NT2/D1 (cell line): ENCODE measurements around the gene ZNF644.

Experiments used
- DNase-seq: peaks from one replicate; pipeline ENCODE4 v3.0.0-alpha.2; 2011; ENCODE audit warnings: low read depth, low spot score
- H3K27me3 ChIP-seq: 2 replicates; pipeline ENCODE4 v1.6.0; 2011; ENCODE audit warnings: mild to moderate bottlenecking; ENCODE audit not compliant: insufficient read length, insufficient read depth
- H3K36me3 ChIP-seq: 2 replicates; pipeline ENCODE4 v1.6.1; 2011; ENCODE audit warnings: mild to moderate bottlenecking, low read length, mixed read lengths; ENCODE audit not compliant: insufficient read depth, insufficient read length
- H3K4me1 ChIP-seq: 2 replicates; pipeline ENCODE4 v1.5.1; 2011; ENCODE audit not compliant: insufficient read depth, insufficient read length
- H3K4me3 ChIP-seq: 2 replicates; pipeline ENCODE4 v1.5.1; 2011; ENCODE audit warnings: low read depth; ENCODE audit not compliant: insufficient read length
- H3K9ac ChIP-seq: 2 replicates; pipeline ENCODE4 v1.6.0; 2011; ENCODE audit warnings: low read depth; ENCODE audit not compliant: insufficient read length
- H3K9me3 ChIP-seq: 2 replicates; pipeline ENCODE4 v1.5.1; 2011; ENCODE audit warnings: mild to moderate bottlenecking, low read length; ENCODE audit not compliant: insufficient read depth
- SUZ12 ChIP-seq: IDR thresholded peaks from 2 replicates; pipeline ENCODE4 v1.6.1; 2011; ENCODE audit not compliant: insufficient read length, insufficient read depth; ENCODE audit errors: extremely low read depth
- YY1 ChIP-seq: IDR thresholded peaks from 2 replicates; pipeline ENCODE4 v1.6.1; 2011; ENCODE audit not compliant: insufficient read length, insufficient read depth
- ZNF274 ChIP-seq: IDR thresholded peaks from 2 replicates; pipeline ENCODE4 v1.6.1; 2011; ENCODE audit warnings: mild to moderate bottlenecking, low read depth, low read length

The ZNF644 gene

DNA sequence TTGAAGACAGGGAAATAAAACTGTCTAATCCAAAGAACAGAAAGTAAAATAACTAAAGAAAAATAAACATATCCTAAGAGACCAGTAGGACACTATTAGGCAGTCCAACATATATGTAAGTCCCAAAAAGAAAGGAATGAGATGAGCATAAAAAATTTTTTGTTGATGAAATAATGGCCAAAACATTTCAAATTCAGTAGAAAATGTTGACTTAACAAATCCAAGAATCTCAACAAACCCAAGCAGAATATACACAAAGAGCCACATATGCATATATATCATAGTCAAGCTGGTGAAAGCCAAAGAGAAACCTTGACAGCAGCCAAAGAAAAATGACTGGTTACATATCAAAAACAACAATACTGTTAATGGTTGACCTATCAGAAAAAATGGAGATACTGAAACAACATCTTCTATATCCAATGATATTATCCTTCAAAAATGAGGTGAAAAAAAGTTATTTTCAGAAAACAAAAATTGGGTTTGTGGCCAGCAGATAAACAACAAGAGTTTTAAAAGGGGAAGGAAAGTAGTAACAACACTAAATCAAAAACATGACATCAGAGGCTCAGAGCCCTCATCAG lies 26.4 kb downstream of the ZNF644 start:
- H3K9ac ChIP-seq = no peak overlapping the region
- TF ChIP-seq ZNF274 (no peak), SUZ12 (no peak), YY1 (no peak)
- no peak for DNase-seq
- H3K36me3 ChIP-seq = peaks cover 16% of the 10 kb centered on the region
- no peaks in the 10 kb centered on the region for H3K4me1 ChIP-seq
- peaks cover 23% of the 10 kb centered on the region for H3K9me3 ChIP-seq
- no peak overlapping the region for H3K4me3 ChIP-seq
- H3K27me3 ChIP-seq = no peaks in the 10 kb centered on the region

DNA sequence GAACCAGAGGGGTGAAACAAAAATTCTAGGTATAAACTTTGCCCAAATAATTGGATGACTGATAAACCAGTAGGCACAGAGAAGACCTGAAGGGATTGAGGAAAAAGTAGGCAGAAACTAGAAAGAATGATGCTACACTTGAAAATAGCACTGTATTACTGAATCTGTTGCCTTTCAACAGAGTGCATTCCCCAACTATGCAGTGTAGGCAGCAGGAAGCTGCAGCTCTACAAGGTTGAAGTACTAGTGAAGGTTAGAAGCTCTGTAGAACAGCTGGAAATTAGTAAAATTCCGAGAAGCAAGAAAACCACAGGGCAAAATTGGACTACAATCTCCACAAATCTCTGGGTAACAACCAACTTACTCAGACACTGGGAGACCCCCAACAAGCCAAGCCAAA lies 27.4 kb downstream of the ZNF644 start:
- TF ChIP-seq YY1 (no peak), ZNF274 (no peak), SUZ12 (no peak)
- peaks cover 28% of the 10 kb centered on the region for H3K9me3 ChIP-seq
- H3K4me3 ChIP-seq = no peak overlapping the region
- peaks cover 19% of the 10 kb centered on the region for H3K36me3 ChIP-seq
- DNase-seq = no peak
- H3K4me1 ChIP-seq = no peaks in the 10 kb centered on the region
- H3K27me3 ChIP-seq = no peaks in the 10 kb centered on the region
- no peak overlapping the region for H3K9ac ChIP-seq

DNA sequence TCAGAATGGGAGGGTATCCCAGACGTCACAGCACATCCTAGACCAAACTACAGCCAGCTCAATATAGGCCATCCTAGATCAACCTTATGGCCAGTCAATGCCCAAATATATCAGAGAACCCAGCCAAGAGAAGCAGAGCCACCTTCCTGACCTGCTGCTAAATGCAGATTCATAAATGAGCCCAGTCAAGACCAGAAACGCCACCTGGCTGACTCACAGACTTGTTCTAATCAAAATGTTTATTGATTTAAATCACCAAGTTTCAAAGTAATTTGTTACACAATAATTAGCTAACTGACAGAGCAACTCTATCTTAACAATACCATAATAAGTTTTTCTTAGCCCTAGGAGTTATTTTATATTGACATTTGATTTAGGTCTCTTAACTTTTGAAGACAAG lies 28.6 kb downstream of the ZNF644 start:
- Histone ChIP-seq H3K9ac (no peak overlapping the region), H3K27me3 (no peaks in the 10 kb centered on the region), H3K9me3 (peaks cover 39% of the 10 kb centered on the region), H3K4me3 (no peak overlapping the region), H3K4me1 (no peaks in the 10 kb centered on the region), H3K36me3 (peaks cover 22% of the 10 kb centered on the region)
- DNase-seq = no peak
- TF ChIP-seq ZNF274 = no peak

DNA sequence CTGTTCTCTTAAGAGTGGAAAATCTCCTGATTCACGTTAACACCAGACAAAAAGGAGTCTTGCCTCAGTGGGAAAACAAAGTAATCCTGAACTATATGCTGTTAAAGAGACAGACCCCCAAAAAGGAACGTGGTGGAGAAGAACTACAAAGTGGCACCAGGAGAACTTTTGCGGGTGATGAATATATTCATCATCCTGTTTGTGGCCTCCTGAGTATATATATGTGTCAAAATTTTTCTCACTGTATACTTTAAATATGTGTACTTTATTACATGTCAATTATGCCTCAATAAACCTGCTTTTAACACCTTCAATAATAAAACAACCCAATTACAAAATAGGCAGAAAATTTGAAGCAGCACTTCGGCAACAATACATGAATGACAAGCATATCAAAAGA lies 31.1 kb downstream of the ZNF644 start:
- H3K9me3 ChIP-seq = peaks cover 26% of the 10 kb centered on the region
- H3K27me3 ChIP-seq = no peaks in the 10 kb centered on the region
- no peak overlapping the region for H3K4me3 ChIP-seq
- no peak overlapping the region for H3K9ac ChIP-seq
- TF ChIP-seq YY1 = no peak
- TF ChIP-seq ZNF274 = no peak
- TF ChIP-seq SUZ12 = no peak
- H3K4me1 ChIP-seq = no peaks in the 10 kb centered on the region
- H3K36me3 ChIP-seq = peaks cover 22% of the 10 kb centered on the region
- DNase-seq = no peak

DNA sequence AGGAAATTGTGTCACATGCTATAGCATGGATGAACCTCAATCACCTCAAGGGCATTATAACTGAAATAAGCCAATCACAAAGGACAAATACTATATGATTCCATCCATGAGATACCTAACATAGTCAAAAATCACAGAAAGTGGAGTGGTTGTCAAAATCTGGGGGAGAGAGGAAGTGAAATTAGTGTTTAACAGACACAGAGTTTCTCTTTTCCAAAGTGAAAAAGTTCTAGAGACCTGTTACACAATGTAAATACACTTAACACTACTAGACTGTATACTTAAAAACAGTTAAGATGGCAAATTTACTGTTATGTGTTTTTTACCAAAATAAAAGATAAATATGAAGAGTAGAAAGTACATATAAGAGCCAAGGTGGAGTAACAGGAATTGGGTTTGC lies 31.8 kb downstream of the ZNF644 start:
- no peak overlapping the region for H3K9ac ChIP-seq
- H3K4me3 ChIP-seq = no peak overlapping the region
- H3K4me1 ChIP-seq = no peaks in the 10 kb centered on the region
- H3K27me3 ChIP-seq = no peaks in the 10 kb centered on the region
- H3K9me3 ChIP-seq = peaks cover 26% of the 10 kb centered on the region
- TF ChIP-seq ZNF274 = no peak
- DNase-seq = no peak
- peaks cover 22% of the 10 kb centered on the region for H3K36me3 ChIP-seq

DNA sequence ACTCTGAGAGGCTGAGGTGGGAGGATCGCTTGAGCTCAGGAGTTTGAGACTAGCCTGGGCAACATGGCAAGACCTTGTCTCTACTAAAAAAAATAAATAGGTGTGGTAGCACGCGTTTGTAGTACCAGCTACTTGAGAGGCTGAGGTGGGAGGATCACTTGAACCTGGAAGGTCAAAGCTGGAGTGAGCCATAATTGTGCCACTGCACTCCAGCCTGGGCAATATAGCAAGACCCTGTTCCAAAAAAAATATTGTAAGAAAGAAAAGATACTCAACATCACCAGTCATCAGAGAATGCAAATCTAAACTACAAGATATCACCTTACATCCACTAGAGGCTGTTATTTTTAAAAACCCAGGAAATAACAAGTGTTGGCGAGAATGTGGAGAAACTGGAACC lies 32.5 kb downstream of the ZNF644 start:
- no peak for DNase-seq
- Histone ChIP-seq H3K4me3 (no peak overlapping the region), H3K9me3 (peaks cover 26% of the 10 kb centered on the region), H3K4me1 (no peaks in the 10 kb centered on the region), H3K27me3 (no peaks in the 10 kb centered on the region), H3K9ac (no peak overlapping the region), H3K36me3 (peaks cover 22% of the 10 kb centered on the region)
- TF ChIP-seq ZNF274 (no peak), YY1 (no peak), SUZ12 (no peak)

DNA sequence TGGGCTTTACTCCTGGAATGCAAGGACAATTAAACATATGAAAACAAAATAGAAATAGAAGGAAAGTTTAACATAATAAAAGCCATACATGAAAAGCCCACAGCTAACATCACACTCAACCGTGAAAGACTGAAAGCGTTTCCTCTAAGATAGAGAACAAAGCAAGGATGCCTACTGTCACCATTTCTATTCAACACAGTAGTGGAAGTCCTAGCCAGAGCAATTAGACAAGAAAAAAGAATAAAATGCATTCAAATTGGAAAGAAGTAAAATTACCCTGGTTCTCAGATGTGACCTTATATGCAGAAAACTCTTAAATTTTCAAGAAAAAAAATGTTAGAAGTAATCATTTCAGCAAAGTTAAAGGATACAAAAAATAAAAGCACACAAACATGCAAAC lies 34.0 kb downstream of the ZNF644 start:
- Histone ChIP-seq H3K9me3 (peaks cover 26% of the 10 kb centered on the region), H3K4me3 (no peak overlapping the region), H3K4me1 (no peaks in the 10 kb centered on the region), H3K9ac (no peak overlapping the region), H3K27me3 (no peaks in the 10 kb centered on the region), H3K36me3 (peaks cover 27% of the 10 kb centered on the region)
- no peak for DNase-seq
- TF ChIP-seq ZNF274 (no peak), SUZ12 (no peak), YY1 (no peak)

DNA sequence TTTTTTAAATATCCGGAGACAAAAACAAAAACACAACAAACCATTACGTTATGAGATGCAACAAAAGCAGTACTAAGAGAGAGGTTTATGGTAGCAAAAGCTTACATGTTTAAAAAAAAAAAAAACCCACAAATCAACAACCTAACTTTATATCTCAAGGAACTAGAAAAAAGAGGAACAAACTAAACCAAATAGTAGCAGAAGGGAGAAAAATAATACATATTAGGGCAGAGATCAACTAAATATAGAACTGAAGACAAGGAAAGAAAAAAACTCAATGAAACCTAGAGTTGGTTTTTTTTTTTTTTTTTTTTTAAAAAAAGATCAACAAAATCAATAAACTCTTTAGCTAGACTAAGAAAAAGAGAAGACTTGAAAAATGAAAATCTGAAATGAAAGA lies 34.9 kb downstream of the ZNF644 start:
- H3K4me3 ChIP-seq = no peak overlapping the region
- TF ChIP-seq ZNF274 (no peak), SUZ12 (no peak), YY1 (no peak)

More for the DNA sequence above, 34.9 kb downstream of the ZNF644 start:
- no peak overlapping the region for H3K9ac ChIP-seq
- H3K9me3 ChIP-seq = peaks cover 26% of the 10 kb centered on the region
- no peaks in the 10 kb centered on the region for H3K27me3 ChIP-seq
- DNase-seq = no peak
- no peaks in the 10 kb centered on the region for H3K4me1 ChIP-seq
- peaks cover 26% of the 10 kb centered on the region for H3K36me3 ChIP-seq
